HepG2 (cell line): ENCODE measurements around the gene CYB5A. TPM values are rescaled to one million over a fixed set of nuclear protein-coding genes. Genes with fewer than 3 reads are reported as not detected.

Experiments
- ARID3A ChIP-seq: IDR thresholded peaks from 2 replicates; pipeline ENCODE4 v1.6.1; 2012; ENCODE audit warnings: low read depth, low read length, improper control_type of control experiment
- CAMTA2 ChIP-seq: sonication (generic); formaldehyde crosslinking; IDR thresholded peaks from 2 replicates; pipeline ENCODE4 v1.4.0; 2020; ENCODE audit warnings: mild to moderate bottlenecking, missing genetic modification reagents, borderline replicate concordance
- CREM ChIP-seq, 2 experiments: sonication (generic) in 1 of 2; formaldehyde crosslinking in 1 of 2; IDR thresholded peaks; 2 replicates each; pipeline versions ENCODE4 v1.4.0 to v1.6.1; 2016 to 2020; ENCODE audit warnings: antibody characterized with exemption in 1 of 2, mild to moderate bottlenecking in 1 of 2, missing genetic modification reagents in 1 of 2
- DNMT1 ChIP-seq: sonication (generic); formaldehyde crosslinking; IDR thresholded peaks from 2 replicates; pipeline ENCODE4 v1.5.1; 2020; ENCODE audit warnings: mild to moderate bottlenecking, missing genetic modification reagents
- FOXA1 ChIP-seq, 2 experiments: fragments of 450-650 bp in 1 of 2; sonication (generic) in 1 of 2; formaldehyde crosslinking in 1 of 2; IDR thresholded peaks; 2 replicates each; pipeline versions ENCODE4 v1.4.0 to v1.6.1; 2016 to 2020; ENCODE audit warnings: missing genetic modification reagents in 1 of 2
- HDAC1 ChIP-seq: sonication (generic); formaldehyde crosslinking; IDR thresholded peaks from 2 replicates; pipeline ENCODE4 v1.5.1; 2020; ENCODE audit warnings: mild to moderate bottlenecking, missing genetic modification reagents
- JUND ChIP-seq: sonication (generic); formaldehyde crosslinking; IDR thresholded peaks from 2 replicates; pipeline ENCODE4 v1.8.0; 2022; ENCODE audit warnings: mild to moderate bottlenecking, missing genetic modification reagents
- MAZ ChIP-seq, 2 experiments: sonication (generic) in 1 of 2; formaldehyde crosslinking in 1 of 2; IDR thresholded peaks; 2 replicates each; pipeline versions ENCODE4 v1.5.0 to v1.6.1; 2012 to 2020; ENCODE audit warnings: low read depth in 2 of 2, mild to moderate bottlenecking in 2 of 2, borderline replicate concordance in 1 of 2, improper control_type of control experiment in 1 of 2, low read length in 1 of 2, missing genetic modification reagents in 1 of 2, moderate library complexity in 1 of 2
- MXD3 ChIP-seq: IDR thresholded peaks from 2 replicates; pipeline ENCODE4 v1.6.1; 2016; ENCODE audit warnings: mild to moderate bottlenecking, missing biosample characterization, missing genetic modification reagents
- MZF1 ChIP-seq: sonication (generic); formaldehyde crosslinking; IDR thresholded peaks from 2 replicates; pipeline ENCODE4 v1.8.1; 2023; ENCODE audit warnings: mild to moderate bottlenecking, missing genetic modification reagents, borderline replicate concordance
- NR3C1 ChIP-seq: sonication (generic); formaldehyde crosslinking; IDR thresholded peaks from 2 replicates; pipeline ENCODE4 v1.4.0; 2020; ENCODE audit warnings: missing genetic modification reagents
- PREB ChIP-seq: sonication (generic); formaldehyde crosslinking; IDR thresholded peaks from 2 replicates; pipeline ENCODE4 v1.4.0; 2020; ENCODE audit warnings: missing genetic modification reagents
- SSRP1 ChIP-seq: IDR thresholded peaks from 2 replicates; pipeline ENCODE4 v1.6.1; 2016; ENCODE audit warnings: control low read depth
- TFDP1 ChIP-seq: IDR thresholded peaks from 2 replicates; pipeline ENCODE4 v1.6.1; 2016; ENCODE audit warnings: missing compliant biosample characterization, missing genetic modification reagents, borderline replicate concordance
- ZEB1 ChIP-seq: IDR thresholded peaks from 2 replicates; pipeline ENCODE4 v1.6.1; 2012; ENCODE audit warnings: mild to moderate bottlenecking, low read depth, inconsistent platforms; ENCODE audit not compliant: insufficient replicate concordance
- ZMYM4 ChIP-seq: sonication (generic); formaldehyde crosslinking; IDR thresholded peaks from 2 replicates; pipeline ENCODE4 v1.8.1; 2023; ENCODE audit warnings: mild to moderate bottlenecking, missing genetic modification reagents
- ZNF12 ChIP-seq: sonication (generic); formaldehyde crosslinking; IDR thresholded peaks from 2 replicates; pipeline ENCODE4 v1.5.0; 2020; ENCODE audit warnings: missing genetic modification reagents
- ZNF501 ChIP-seq: sonication (generic); formaldehyde crosslinking; IDR thresholded peaks from 2 replicates; pipeline ENCODE4 v1.5.1; 2020; ENCODE audit warnings: mild to moderate bottlenecking, moderate library complexity, missing genetic modification reagents
- ZNF549 ChIP-seq: sonication (generic); formaldehyde crosslinking; IDR thresholded peaks from 2 replicates; pipeline ENCODE4 v1.5.0; 2020; ENCODE audit warnings: missing genetic modification reagents
- ZNF598 ChIP-seq: sonication (generic); formaldehyde crosslinking; IDR thresholded peaks from 2 replicates; pipeline ENCODE4 v1.5.1; 2020; ENCODE audit warnings: mild to moderate bottlenecking, missing genetic modification reagents, borderline replicate concordance
- ZNF629 ChIP-seq: sonication (generic); formaldehyde crosslinking; conservative IDR thresholded peaks from 2 replicates; pipeline ENCODE4 v1.5.0; 2020; ENCODE audit warnings: missing genetic modification reagents
- ZNF687 ChIP-seq: sonication (generic); formaldehyde crosslinking; IDR thresholded peaks from 2 replicates; pipeline ENCODE4 v1.5.1; 2020; ENCODE audit warnings: mild to moderate bottlenecking, missing genetic modification reagents, moderate library complexity
- polyA plus RNA-seq, 8 experiments: library from polyadenylated mRNA; depleted of rRNA in 3 of 8; stranded (reverse) in 7 of 8; unstranded in 1 of 8; fragments of >200 nt; fragmentation: Illumina TruSeq in 4 of 8; extraction: Trizol in 4 of 8; gene quantifications; 2 replicates each; pipeline versions ENCODE4 v1.2.1 to v1.2.3, GENCODE V29; 2011 to 2016; ENCODE audit warnings: low read depth in 4 of 8, missing spikeins in 1 of 8, mixed read lengths in 1 of 8; ENCODE audit not compliant: insufficient read depth in 1 of 8
- total RNA-seq, 5 experiments: library from RNA; depleted of rRNA; stranded (reverse); fragments of >200 nt; fragmentation: Illumina TruSeq; extraction: Trizol; gene quantifications; 2 replicates each; pipeline ENCODE4 v1.2.3, GENCODE V29; 2016; ENCODE audit warnings: low read depth in 1 of 5

Gene CYB5A
- total and polyA plus RNA-seq, 2 of the 13 experiments (the other 11 are each of a cell fraction or from before 2014, with no cell fraction given): 215 to 356 TPM

GRCh38 chr18:74266161-74266560 is 25.6 kb downstream of the CYB5A start (continued):
- TF ChIP-seq ZNF687 (CRISPR knock-in tag) (no peak), ZNF549 (CRISPR knock-in tag) (no peak), ZNF12 (CRISPR knock-in tag) (no peak), ZNF629 (CRISPR knock-in tag) (no peak), HDAC1 (CRISPR knock-in tag) (no peak), MZF1 (CRISPR knock-in tag) (no peak), DNMT1 (CRISPR knock-in tag) (no peak), PREB (CRISPR knock-in tag) (no peak), ZEB1 (no peak), FOXA1 (IDR thresholded peaks at IDR 0.05) (no peak), FOXA1 (CRISPR knock-in tag; IDR thresholded peaks at IDR 0.05) (0 out of 2 replicates have a peak, but pooled peaks have one; percentile 9), JUND (no peak), SSRP1 (CRISPR knock-in tag) (no peak), CREM (IDR thresholded peaks at IDR 0.05) (no peak), CREM (CRISPR knock-in tag; IDR thresholded peaks at IDR 0.05) (no peak), ARID3A (peak; percentile 89), ZNF598 (CRISPR knock-in tag) (no peak), MAZ (IDR thresholded peaks at IDR 0.05; ENCODE audit: borderline replicate concordance, low read depth, low read length) (no peak), MAZ (CRISPR knock-in tag; IDR thresholded peaks at IDR 0.05; ENCODE audit: low read depth) (no peak), CAMTA2 (CRISPR knock-in tag) (no peak), ZNF501 (CRISPR knock-in tag) (no peak; the same call in none of the 2 replicates), ZMYM4 (CRISPR knock-in tag) (0 out of 2 replicates have a peak, but pooled peaks have one; percentile 31), NR3C1 (CRISPR knock-in tag) (no peak), MXD3 (CRISPR knock-in tag) (no peak), TFDP1 (CRISPR knock-in tag) (no peak)
